CD4-positive, alpha-beta memory T cell (primary cell): ENCODE measurements around the gene ABCA2. TPM values are rescaled to one million over a fixed set of nuclear protein-coding genes. Genes with fewer than 3 reads are reported as not detected.

ENCODE experiments used
- CTCF ChIA-PET: fragments of 350-600 bp; sonication (Branson Sonifier 250); formaldehyde crosslinking; loops from one replicate; lab custom pipeline; 2021; ENCODE audit warnings: inconsistent platforms; ENCODE audit not compliant: partially characterized antibody; lab: Charles Lee
- POLR2A ChIA-PET: fragments of 350-600 bp; sonication (Branson Sonifier 250); formaldehyde crosslinking; loops from one replicate; lab custom pipeline; 2021; ENCODE audit not compliant: partially characterized antibody; lab: Charles Lee
- DNase-seq, 5 donors: peaks; one replicate each; pipeline versions ENCODE4 v3.0.0 to v3.0.0-alpha.2; 2020 to 2022; ENCODE audit warnings: mixed read lengths in 1 of 5
- H3K27ac ChIP-seq: one replicate; pipeline ENCODE4 v1.7.0; 2013; ENCODE audit warnings: low read depth, low read length
- H3K27me3 ChIP-seq: 2 replicates; pipeline ENCODE4 v1.7.0; 2013; ENCODE audit warnings: mild to moderate bottlenecking, low read length, moderate library complexity; ENCODE audit not compliant: insufficient read depth
- H3K36me3 ChIP-seq: 2 replicates; pipeline ENCODE4 v1.7.0; 2013; ENCODE audit warnings: mild to moderate bottlenecking, low read length, moderate library complexity; ENCODE audit not compliant: insufficient read depth
- H3K4me1 ChIP-seq: 2 replicates; pipeline ENCODE4 v1.7.0; 2013; ENCODE audit warnings: mild to moderate bottlenecking, low read length, moderate library complexity; ENCODE audit not compliant: insufficient read depth
- H3K4me3 ChIP-seq, 2 donors: one replicate each; pipeline ENCODE4 v1.7.0; 2013; ENCODE audit warnings: low read length in 2 of 2, mild to moderate bottlenecking in 1 of 2
- H3K9me3 ChIP-seq, 2 donors: one replicate each; pipeline ENCODE4 v1.7.0; 2013; ENCODE audit warnings: low read length in 2 of 2, control low read depth in 1 of 2; ENCODE audit not compliant: control insufficient read depth in 1 of 2
- H3K27ac Mint-ChIP-seq, 7 donors: one replicate each; pipeline ENCODE4 v1.8.0; 2020 to 2021; ENCODE audit warnings: mixed read lengths in 7 of 7, mild to moderate bottlenecking in 6 of 7, inconsistent platforms in 3 of 7, moderate library complexity in 3 of 7
- H3K27me3 Mint-ChIP-seq, 2 donors: one replicate each; pipeline ENCODE4 v1.8.0; 2020 to 2021; ENCODE audit warnings: mixed read lengths in 2 of 2
- H3K36me3 Mint-ChIP-seq, 2 donors: one replicate each; pipeline ENCODE4 v1.8.0; 2020 to 2021; ENCODE audit warnings: mixed read lengths in 2 of 2, inconsistent platforms in 1 of 2, mild to moderate bottlenecking in 1 of 2
- H3K4me1 Mint-ChIP-seq, 4 donors: one replicate each; pipeline ENCODE4 v1.8.0; 2020 to 2021; ENCODE audit warnings: mixed read lengths in 4 of 4, mild to moderate bottlenecking in 1 of 4
- H3K4me3 Mint-ChIP-seq, 8 donors: one replicate each; pipeline ENCODE4 v1.8.0; 2020 to 2021; ENCODE audit warnings: mixed read lengths in 8 of 8, mild to moderate bottlenecking in 7 of 8, moderate library complexity in 6 of 8, inconsistent platforms in 3 of 8
- H3K9me3 Mint-ChIP-seq, 8 donors: one replicate each; pipeline ENCODE4 v1.8.0; 2020 to 2021; ENCODE audit warnings: mixed read lengths in 8 of 8, mild to moderate bottlenecking in 5 of 8, inconsistent platforms in 3 of 8, moderate library complexity in 1 of 8
- intact Hi-C: fragments of 100-400 bp; cut with micrococcal nuclease; formaldehyde crosslinking; loops from one replicate; pipeline ENCODE4 v1.15.1; 2023
- polyA plus RNA-seq, 2 donors: library from polyadenylated mRNA; unstranded; fragments of 300-500 nt; fragmentation: Illumina TruSeq; gene quantifications; one replicate each; pipeline ENCODE4 v1.2.3, GENCODE V29; 2021
- total RNA-seq, 2 experiments: library from RNA; stranded (reverse); gene quantifications; one replicate each; pipeline ENCODE4 v1.2.3, GENCODE V29; 2021

Gene ABCA2
- total and polyA plus RNA-seq, 4 experiments from 2014 or later = 2.6 to 68.6 (median 37.3) TPM

DNA sequence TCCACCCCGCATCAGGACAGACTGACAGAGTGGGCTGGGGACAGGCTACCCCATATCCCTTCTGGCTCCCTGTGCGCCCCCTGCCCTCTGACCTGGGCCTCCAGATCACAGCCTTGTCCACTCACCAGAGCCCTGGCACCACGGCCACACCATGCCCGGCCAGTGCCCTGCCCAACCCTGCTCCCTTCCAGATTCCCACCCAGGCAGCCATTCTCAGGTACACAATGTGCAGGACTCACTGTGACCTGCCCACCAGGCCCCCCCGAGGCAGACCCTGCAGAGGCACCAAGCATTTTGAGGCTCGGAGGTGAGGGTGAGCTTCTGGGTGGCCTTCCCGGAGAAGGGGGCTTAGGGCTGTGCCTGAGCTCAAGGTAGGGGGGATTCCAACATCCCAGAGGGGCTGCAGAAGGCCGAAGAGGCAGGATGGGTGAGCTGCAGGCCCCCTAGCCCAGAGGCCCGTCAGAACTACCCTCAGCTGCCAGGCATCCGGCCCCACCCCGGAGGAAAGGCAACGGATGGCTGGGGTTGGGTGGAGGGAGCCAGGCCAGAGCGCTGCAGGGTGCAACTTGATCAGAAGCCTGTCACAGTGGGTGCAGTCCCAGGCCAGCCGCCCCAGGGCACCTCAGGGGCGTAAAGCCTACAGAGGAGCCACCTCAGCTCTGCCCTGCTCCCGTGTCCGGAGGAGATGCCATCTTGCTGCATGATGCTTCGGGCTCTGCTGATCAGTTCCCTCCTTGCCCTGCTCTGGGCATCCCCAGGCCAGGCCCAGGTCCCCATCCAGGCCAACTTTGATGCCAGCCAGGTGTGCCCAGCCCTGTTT, 45.6 kb downstream of the ABCA2 start, which contains the start of gene LCNL1:
LCNL1 (plus strand) TSS at position 762 of the 820 bp plus-strand sequence. CDS start 594 bp downstream, outside the sequence.
- Histone ChIP-seq H3K4me1 (peaks cover 4% of the 10 kb centered on the region), H3K36me3 (no peaks in the 10 kb centered on the region), H3K4me3 (no peak within 1 kb of the TSS), H3K27me3 (peaks cover 5% of the 10 kb centered on the region), H3K27ac (no peak within 1 kb of the TSS), H3K9me3 (no peaks in the 10 kb centered on the region)
- POLR2A ChIA-PET = interaction anchor here (1.0 to 6.3 kb wide), 3 partner anchors 12 to 38 kb away, joined by 4 to 57 read pairs (median 4); partner anchors contain the start of genes CLIC3, FBXW5 and PAXX
- H3K4me3 Mint-ChIP-seq = peak within 1 kb of the TSS in 2 of 8 donors; percentile 32 to 47
- no peaks in the 10 kb centered on the region for H3K36me3 Mint-ChIP-seq
- CTCF ChIA-PET = interaction anchor here (0.9 to 1.0 kb wide), 2 partner anchors 9 to 46 kb away, joined by 3 read pairs; partner anchors contain the start of gene ABCA2
- DNase-seq = no peak
- H3K4me1 Mint-ChIP-seq = peaks cover 3 to 8% (median 5%) of the 10 kb centered on the region in 4 donors
- H3K27ac Mint-ChIP-seq = peak within 1 kb of the TSS in 1 of 7 donors; percentile 14
- no peaks in the 10 kb centered on the region for H3K9me3 Mint-ChIP-seq
- intact Hi-C loops = no loop called here
- H3K27me3 Mint-ChIP-seq = peaks cover 6 to 9% of the 10 kb centered on the region in 2 donors

- ChIA-PET CTCF (interaction anchor here (0.9 to 1.0 kb wide), 2 partner anchors 10 to 47 kb away, joined by 3 read pairs; partner anchors contain the start of gene ABCA2), POLR2A (interaction anchor here (1.0 to 6.3 kb wide), 3 partner anchors 12 to 38 kb away, joined by 4 to 57 read pairs (median 4); partner anchors contain the start of genes CLIC3, FBXW5 and PAXX)
- Mint-ChIP-seq H3K27ac (no peak overlapping the region), H3K4me1 (peaks cover 3 to 11% (median 7%) of the 10 kb centered on the region in 4 donors), H3K9me3 (no peaks in the 10 kb centered on the region), H3K36me3 (no peaks in the 10 kb centered on the region), H3K4me3 (no peak overlapping the region), H3K27me3 (peaks cover 6 to 9% of the 10 kb centered on the region in 2 donors)
- DNase-seq = no peak
- H3K27me3 ChIP-seq = peaks cover 5% of the 10 kb centered on the region
- peaks cover 11% of the 10 kb centered on the region for H3K4me1 ChIP-seq
- no peaks in the 10 kb centered on the region for H3K9me3 ChIP-seq
- intact Hi-C loops = no loop called here
- H3K4me3 ChIP-seq = no peak overlapping the region
- H3K27ac ChIP-seq = no peak overlapping the region
- H3K36me3 ChIP-seq = no peaks in the 10 kb centered on the region
Measured at GRCh38 chr9:136981588-136982231, 46.3 kb downstream of the ABCA2 start.

GRCh38 chr9:136980669-136981478, 47.2 kb downstream of the ABCA2 start:
- Mint-ChIP-seq H3K27ac (peak overlapping the region in 1 of 7 donors; percentile 17), H3K4me3 (peak overlapping the region in 1 of 8 donors; percentile 15), H3K9me3 (no peaks in the 10 kb centered on the region), H3K4me1 (peaks cover 6 to 19% (median 12%) of the 10 kb centered on the region in 4 donors), H3K36me3 (no peaks in the 10 kb centered on the region), H3K27me3 (peaks cover 5 to 6% of the 10 kb centered on the region in 2 donors)
- Histone ChIP-seq H3K36me3 (no peaks in the 10 kb centered on the region), H3K4me1 (peaks cover 17% of the 10 kb centered on the region), H3K27me3 (peaks cover 5% of the 10 kb centered on the region), H3K4me3 (no peak overlapping the region), H3K27ac (no peak overlapping the region), H3K9me3 (no peaks in the 10 kb centered on the region)
- no peak for DNase-seq
- intact Hi-C loops = no loop called here
- POLR2A ChIA-PET = interaction anchor here (6.3 kb wide), 1 partner anchor 13 kb away, joined by 57 read pairs; the partner anchor contains the start of genes CLIC3 and PAXX
- CTCF ChIA-PET = interaction anchor here (0.9 kb wide), 1 partner anchor 10 kb away, joined by 3 read pairs; no protein-coding TSS in a partner anchor

GRCh38 chr9:136979769-136980587, 48.1 kb downstream of the ABCA2 start:
- peaks cover 11 to 28% (median 20%) of the 10 kb centered on the region in 4 donors for H3K4me1 Mint-ChIP-seq
- peaks cover 26% of the 10 kb centered on the region for H3K4me1 ChIP-seq
- H3K9me3 Mint-ChIP-seq = no peaks in the 10 kb centered on the region
- no peak overlapping the region for H3K27ac ChIP-seq
- no peaks in the 10 kb centered on the region for H3K36me3 Mint-ChIP-seq
- no peaks in the 10 kb centered on the region for H3K9me3 ChIP-seq
- H3K4me3 ChIP-seq = no peak overlapping the region
- POLR2A ChIA-PET = interaction anchor here (6.3 kb wide), 1 partner anchor 14 kb away, joined by 57 read pairs; the partner anchor contains the start of genes CLIC3 and PAXX
- no peaks in the 10 kb centered on the region for H3K36me3 ChIP-seq
- H3K4me3 Mint-ChIP-seq = peak overlapping the region in 1 of 8 donors; percentile 48
- peak overlapping the region in 2 of 7 donors; percentile 17 to 42 for H3K27ac Mint-ChIP-seq
- peaks cover 5% of the 10 kb centered on the region for H3K27me3 ChIP-seq
- no peak for DNase-seq
- intact Hi-C loops = loop anchor here (2.0 to 10.0 kb wide), 2 partner anchors 13 to 45 kb away; partner anchors contain the start of genes ABCA2 and PAXX
- peaks cover 5 to 6% of the 10 kb centered on the region in 2 donors for H3K27me3 Mint-ChIP-seq
- CTCF ChIA-PET = no interaction called here

DNA sequence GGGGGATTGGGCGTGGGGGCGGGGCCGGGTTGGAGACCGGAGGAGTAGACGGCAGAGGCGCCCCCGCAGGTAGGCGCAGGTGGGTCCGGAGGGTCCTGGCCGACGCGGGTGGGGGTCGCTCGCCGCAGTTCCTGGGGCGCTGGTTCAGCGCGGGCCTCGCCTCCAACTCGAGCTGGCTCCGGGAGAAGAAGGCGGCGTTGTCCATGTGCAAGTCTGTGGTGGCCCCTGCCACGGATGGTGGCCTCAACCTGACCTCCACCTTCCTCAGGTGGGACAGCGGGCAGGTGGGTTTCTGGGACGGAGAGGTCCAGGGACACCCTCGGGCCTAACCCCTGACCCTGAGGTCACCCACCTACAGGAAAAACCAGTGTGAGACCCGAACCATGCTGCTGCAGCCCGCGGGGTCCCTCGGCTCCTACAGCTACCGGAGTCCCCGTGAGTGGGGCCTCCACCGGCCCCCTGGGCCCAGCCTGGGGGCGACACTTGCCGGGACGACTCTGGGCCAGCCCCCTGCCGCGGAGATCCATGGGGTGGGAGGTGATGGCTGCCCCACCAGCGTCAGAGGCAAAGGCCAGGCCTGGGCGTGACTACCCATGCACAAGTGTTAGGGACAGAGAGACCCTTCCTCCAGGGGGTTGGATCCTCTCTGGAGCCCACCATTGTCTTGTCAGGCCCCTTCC, 49.0 kb downstream of the ABCA2 start:
- Mint-ChIP-seq H3K4me1 (peaks cover 14 to 35% (median 25%) of the 10 kb centered on the region in 4 donors), H3K27ac (peak overlapping the region in 1 of 7 donors; percentile 17), H3K9me3 (no peaks in the 10 kb centered on the region), H3K27me3 (peaks cover 4% of the 10 kb centered on the region in 2 donors), H3K36me3 (no peaks in the 10 kb centered on the region), H3K4me3 (no peak overlapping the region)
- peaks cover 5% of the 10 kb centered on the region for H3K27me3 ChIP-seq
- POLR2A ChIA-PET = interaction anchor here (1.0 to 6.3 kb wide), 8 partner anchors 11 to 56 kb away, joined by 3 to 57 read pairs (median 4); partner anchors contain the start of genes CLIC3 and PAXX
- CTCF ChIA-PET = no interaction called here
- H3K4me1 ChIP-seq = peaks cover 35% of the 10 kb centered on the region
- H3K9me3 ChIP-seq = no peaks in the 10 kb centered on the region
- intact Hi-C loops = loop anchor here (1.0 to 10.0 kb wide), 4 partner anchors 14 to 188 kb away; partner anchors contain the start of genes ABCA2, PAXX, TMEM141 and TRAF2
- no peak overlapping the region for H3K27ac ChIP-seq
- DNase-seq = no peak
- H3K36me3 ChIP-seq = no peaks in the 10 kb centered on the region
- H3K4me3 ChIP-seq = no peak overlapping the region
